ENCODE measurements around the gene KCNE2. TPM values are rescaled to one million over a fixed set of nuclear protein-coding genes. Genes with fewer than 3 reads are reported as not detected.

The KCNE2 gene
- total RNA-seq, 4 donors from 2014 or later, result not detected

GRCh38 chr21:34340061-34340460 lies 23.7 kb upstream of the KCNE2 start:
- in situ Hi-C loops (cut with MboI; ENCODE audit: low sequenced_read_pairs in 4 of 4) (no loop called here), intact Hi-C loops (cut with DNase I; ENCODE audit: low total_unique reads) (no loop called here)
- Histone ChIP-seq H3K4me1 (peaks cover 0 to 10% of the 10 kb centered on the region in 2 donors), H3K4me3 (no peak overlapping the region), H3K36me3 (no peaks in the 10 kb centered on the region), H3K27me3 (no peaks in the 10 kb centered on the region), H3K27ac (no peak overlapping the region), H3K9me3 (no peaks in the 10 kb centered on the region)
- TF ChIP-seq CTCF (IDR thresholded peaks at IDR 0.05 in 4 of 5, conservative IDR thresholded peaks at IDR 0.05 in 1 of 5), result no peak
- TF ChIP-seq POLR2A (IDR thresholded peaks at IDR 0.05), result no peak
- ATAC-seq (no peak), DNase-seq (no peak)

DNA sequence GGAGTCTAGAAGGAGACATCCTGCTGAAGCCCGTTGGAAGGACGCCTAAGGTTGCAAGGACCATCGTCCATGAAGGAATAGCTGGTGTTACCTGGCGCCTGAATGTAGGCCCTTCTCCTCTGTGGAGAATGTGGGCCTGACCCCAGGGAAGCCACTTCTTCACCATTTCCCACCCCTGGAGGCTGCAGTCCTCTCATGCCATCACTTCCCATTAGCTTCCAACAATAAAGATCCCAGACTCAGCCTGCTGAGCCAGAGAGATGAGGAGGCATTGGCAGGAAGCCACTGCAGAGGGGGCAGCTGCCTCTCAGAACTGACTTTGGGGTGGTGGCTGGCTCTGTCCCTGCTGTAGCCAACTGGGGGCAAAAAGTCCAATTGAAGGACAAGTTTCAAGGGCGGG lies 21.3 kb upstream of the KCNE2 start:
- H3K27me3 ChIP-seq, result no peaks in the 10 kb centered on the region
- ATAC-seq (no peak), DNase-seq (no peak)
- in situ Hi-C loops (cut with MboI; ENCODE audit: low sequenced_read_pairs in 4 of 4) (no loop called here), intact Hi-C loops (cut with DNase I; ENCODE audit: low total_unique reads) (no loop called here)
- no peaks in the 10 kb centered on the region for H3K36me3 ChIP-seq
- TF ChIP-seq CTCF (IDR thresholded peaks at IDR 0.05 in 4 of 5, conservative IDR thresholded peaks at IDR 0.05 in 1 of 5), result no peak
- no peak for TF ChIP-seq POLR2A (IDR thresholded peaks at IDR 0.05)
- peaks cover 17 to 21% of the 10 kb centered on the region in 2 donors for H3K4me1 ChIP-seq
- H3K27ac ChIP-seq, result no peak overlapping the region
- H3K4me3 ChIP-seq, result no peak overlapping the region
- H3K9me3 ChIP-seq, result no peaks in the 10 kb centered on the region

DNA sequence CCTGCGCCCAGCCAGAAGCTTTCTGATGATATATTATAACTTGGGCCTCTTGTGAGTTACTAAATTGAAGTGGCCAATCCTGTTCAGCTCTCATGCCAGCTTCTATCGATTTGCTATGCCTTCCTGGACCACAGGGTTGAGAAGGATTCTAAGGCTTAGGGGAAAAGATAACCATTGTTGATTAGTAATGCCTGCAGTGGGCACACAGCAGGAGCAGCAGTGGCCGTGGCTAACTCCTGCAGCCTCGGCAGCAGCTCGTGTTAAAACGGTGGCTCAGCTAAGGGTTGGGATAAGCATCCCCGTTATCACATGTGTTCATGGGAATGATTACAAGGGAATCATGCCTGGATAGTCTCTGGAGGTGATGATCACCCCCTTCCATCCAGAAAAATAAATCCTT lies 20.5 kb upstream of the KCNE2 start:
- Histone ChIP-seq H3K9me3 (no peaks in the 10 kb centered on the region), H3K4me1 (peaks cover 12 to 27% of the 10 kb centered on the region in 2 donors), H3K4me3 (no peak overlapping the region), H3K27me3 (no peaks in the 10 kb centered on the region), H3K36me3 (no peaks in the 10 kb centered on the region), H3K27ac (no peak overlapping the region)
- DNase-seq (no peak), ATAC-seq (no peak)
- TF ChIP-seq POLR2A (IDR thresholded peaks at IDR 0.05) (no peak), CTCF (IDR thresholded peaks at IDR 0.05 in 4 of 5, conservative IDR thresholded peaks at IDR 0.05 in 1 of 5) (no peak)
- intact Hi-C loops (cut with DNase I; ENCODE audit: low total_unique reads) (no loop called here), in situ Hi-C loops (cut with MboI; ENCODE audit: low sequenced_read_pairs in 4 of 4) (no loop called here)

DNA sequence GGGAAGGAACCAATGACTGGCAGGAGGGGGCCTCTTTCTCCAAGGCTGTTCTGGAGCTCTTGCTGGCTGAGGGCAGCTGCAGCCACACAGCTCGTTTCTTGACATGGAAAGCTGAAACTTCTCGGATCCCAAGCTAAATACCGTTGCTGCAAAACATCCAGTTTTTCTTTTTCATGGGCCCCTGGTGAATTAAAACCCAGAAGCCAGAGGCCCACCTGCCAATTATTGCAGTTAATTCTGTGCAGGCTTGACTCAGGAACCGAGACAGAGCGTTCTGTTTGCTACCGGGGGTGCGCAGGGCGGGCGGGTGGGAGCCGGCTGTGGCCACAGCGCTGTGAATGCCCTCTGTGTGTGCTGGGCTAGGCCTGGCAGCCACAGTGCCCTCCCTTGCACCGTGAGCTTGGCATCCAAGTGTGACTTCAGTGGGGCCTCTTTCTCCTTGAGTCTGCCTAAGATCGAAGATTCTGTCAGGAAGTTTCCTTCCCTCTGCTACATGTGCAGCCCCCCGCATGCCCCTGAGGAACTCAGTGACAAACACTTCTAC lies 19.9 kb upstream of the KCNE2 start:
- intact Hi-C loops (cut with DNase I; ENCODE audit: low total_unique reads), result no loop called here
- peak overlapping the region in 1 of 4 donors; percentile 36 for H3K27ac ChIP-seq
- H3K9me3 ChIP-seq, result no peaks in the 10 kb centered on the region
- H3K4me1 ChIP-seq, result peaks cover 12 to 27% of the 10 kb centered on the region in 2 donors
- H3K4me3 ChIP-seq, result no peak overlapping the region
- no peaks in the 10 kb centered on the region for H3K27me3 ChIP-seq
- ATAC-seq, result no peak
- DNase-seq, result no peak
- in situ Hi-C loops (cut with MboI; ENCODE audit: low sequenced_read_pairs in 4 of 4), result no loop called here
- no peaks in the 10 kb centered on the region for H3K36me3 ChIP-seq
- TF ChIP-seq CTCF (IDR thresholded peaks at IDR 0.05 in 4 of 5, conservative IDR thresholded peaks at IDR 0.05 in 1 of 5) (no peak), POLR2A (IDR thresholded peaks at IDR 0.05) (no peak)

DNA sequence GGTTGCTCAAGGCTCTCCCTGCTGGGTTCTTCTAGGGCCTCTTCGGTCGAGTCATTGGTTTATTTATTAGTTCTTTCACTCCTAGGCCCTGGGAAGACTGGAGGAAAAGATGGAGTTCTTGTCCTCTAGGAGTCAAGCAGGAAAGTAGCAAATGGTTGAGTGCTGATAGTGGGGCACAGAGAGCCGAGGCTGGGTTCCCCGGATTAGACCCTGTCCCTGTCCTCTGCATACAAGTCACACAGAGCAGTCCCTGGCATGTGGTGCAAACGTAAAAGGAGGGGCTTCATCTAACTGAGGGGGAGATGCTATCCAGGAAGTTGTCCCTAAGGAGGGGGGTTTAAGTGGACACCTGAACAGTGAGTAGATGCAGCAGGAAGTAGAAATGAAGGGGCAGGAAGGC lies 19.2 kb upstream of the KCNE2 start:
- no peak overlapping the region for H3K4me3 ChIP-seq
- intact Hi-C loops (cut with DNase I; ENCODE audit: low total_unique reads) (no loop called here), in situ Hi-C loops (cut with MboI; ENCODE audit: low sequenced_read_pairs in 4 of 4) (no loop called here)
- no peaks in the 10 kb centered on the region for H3K27me3 ChIP-seq
- ATAC-seq (no peak), DNase-seq (no peak)
- peak overlapping the region in 1 of 4 donors; percentile 36 for H3K27ac ChIP-seq
- no peaks in the 10 kb centered on the region for H3K9me3 ChIP-seq
- TF ChIP-seq CTCF (IDR thresholded peaks at IDR 0.05 in 4 of 5, conservative IDR thresholded peaks at IDR 0.05 in 1 of 5) (no peak), POLR2A (IDR thresholded peaks at IDR 0.05) (no peak)
- H3K4me1 ChIP-seq, result peaks cover 12 to 27% of the 10 kb centered on the region in 2 donors
- H3K36me3 ChIP-seq, result no peaks in the 10 kb centered on the region
